CD4-positive, alpha-beta T cell treated with Interleukin-4 for 4 hours (primary cell): Measurements from ENCODE around the gene ITGB2.

Source experiments
- DNase-seq: peaks from one replicate; pipeline ENCODE4 v3.0.0-alpha.2; 2020

Gene ITGB2

GRCh38 chr21:44844256-44844655 lies 76.4 kb downstream of the ITGB2 start:
- no peak for DNase-seq

- no peak for DNase-seq
These were observed 77.8 kb downstream of the ITGB2 start for GRCh38 chr21:44842721-44843445.

- DNase-seq: no peak
These were observed 78.6 kb downstream of the ITGB2 start for GRCh38 chr21:44842087-44842486.

- DNase-seq: no peak
These were observed 79.9 kb downstream of the ITGB2 start for GRCh38 chr21:44840771-44841170.

GRCh38 chr21:44838951-44839350 lies 81.7 kb downstream of the ITGB2 start:
- no peak for DNase-seq

GRCh38 chr21:44838039-44838895 lies 82.4 kb downstream of the ITGB2 start:
- no peak for DNase-seq

- no peak for DNase-seq
These were observed 83.2 kb downstream of the ITGB2 start for GRCh38 chr21:44837537-44837936.

- no peak for DNase-seq
These were observed 83.8 kb downstream of the ITGB2 start for GRCh38 chr21:44836666-44837471.

- no peak for DNase-seq
These were observed 84.4 kb downstream of the ITGB2 start for GRCh38 chr21:44836349-44836665.
